ENCODE data around the gene TEDDM1.
"Not testable (repeated sequence)": the region's sequence is repeated elsewhere in the genome, so short reads cannot be mapped to it uniquely, and the experiment has no call there.

Gene TEDDM1

GRCh38 chr1:182400567-182400966 is at the start of gene TEDDM1:
TSS of gene TEDDM1 (minus strand) at chr1:182400667. CDS start at chr1:182400485, 182 bp downstream.
- no peak for DNase-seq

DNA sequence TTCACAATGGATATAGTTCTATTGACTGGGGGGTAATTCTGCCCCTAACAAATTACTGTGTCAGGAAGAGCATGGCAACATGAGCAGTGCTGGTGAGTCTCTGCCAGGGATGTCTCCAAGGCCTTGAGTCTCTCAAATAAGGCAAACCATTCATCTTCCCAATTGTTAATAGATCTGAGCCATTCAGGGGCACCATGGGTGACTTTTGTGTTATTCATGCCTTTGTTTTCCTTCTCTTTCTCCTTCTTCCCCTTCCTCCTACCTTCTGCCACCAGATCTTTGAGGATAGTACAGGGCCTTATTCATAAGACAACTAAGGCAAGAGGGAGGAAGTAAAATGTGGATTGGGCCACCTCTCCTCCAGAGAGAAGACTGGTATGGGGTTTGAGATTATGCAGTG is 49.6 kb upstream of the TEDDM1 start, which contains the start of gene RGSL1:
TSS of gene RGSL1 (plus strand) at position 60 of the 400 bp plus-strand sequence. CDS start at position 80, 20 bp downstream.
- no peak for DNase-seq

DNA sequence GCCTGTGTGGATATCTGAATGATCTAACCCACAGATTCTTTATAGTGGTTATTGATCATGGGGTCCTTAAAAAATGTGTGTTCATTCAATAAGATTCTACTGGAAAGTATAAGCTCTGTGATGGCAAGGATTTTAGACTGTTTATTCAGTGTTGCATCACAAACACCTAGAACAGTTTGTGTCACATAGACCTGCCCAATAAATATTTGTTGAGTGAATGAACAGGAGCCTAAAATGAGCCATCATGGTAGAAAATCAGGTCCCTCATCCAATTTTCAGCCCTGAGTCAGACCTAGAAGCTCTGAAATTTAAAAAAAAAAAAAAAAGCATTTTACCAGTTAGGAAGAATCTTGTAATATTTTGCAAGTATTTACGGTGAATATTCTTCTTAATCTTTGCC is 47.2 kb upstream of the TEDDM1 start:
- no peak for DNase-seq

- DNase-seq, result not testable (repeated sequence)
Observed at GRCh38 chr1:182447124-182447523, 46.7 kb upstream of the TEDDM1 start.

DNA sequence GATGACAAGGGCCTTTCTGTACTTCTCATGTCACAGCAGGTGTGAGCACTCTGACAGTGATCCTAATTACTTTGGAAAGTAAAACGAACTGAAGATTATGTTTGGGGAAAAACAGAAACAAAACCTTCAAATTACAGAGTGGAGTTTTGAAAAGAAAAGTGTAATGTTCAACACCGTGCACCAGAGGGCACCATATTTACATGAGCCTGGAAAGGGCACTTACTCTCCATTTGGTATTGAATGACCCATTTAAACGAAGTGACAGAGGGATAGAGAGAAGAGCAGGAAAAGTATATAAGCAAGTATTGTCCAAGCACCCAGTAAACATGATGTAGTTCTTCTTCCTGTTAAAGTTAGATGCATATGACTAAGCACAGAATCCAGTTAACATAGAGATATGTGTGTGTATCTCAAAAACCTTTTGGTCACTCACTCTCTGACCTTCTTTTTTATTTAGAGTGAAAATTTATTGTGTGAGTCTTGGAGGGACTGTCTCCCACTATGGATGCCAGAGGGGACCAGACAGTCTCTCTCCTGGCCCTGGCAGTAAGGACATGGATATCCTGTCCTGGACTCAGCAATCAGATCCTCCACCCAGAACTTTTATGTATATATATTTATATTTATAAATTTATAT is 45.7 kb upstream of the TEDDM1 start:
- DNase-seq, result no peak

DNA sequence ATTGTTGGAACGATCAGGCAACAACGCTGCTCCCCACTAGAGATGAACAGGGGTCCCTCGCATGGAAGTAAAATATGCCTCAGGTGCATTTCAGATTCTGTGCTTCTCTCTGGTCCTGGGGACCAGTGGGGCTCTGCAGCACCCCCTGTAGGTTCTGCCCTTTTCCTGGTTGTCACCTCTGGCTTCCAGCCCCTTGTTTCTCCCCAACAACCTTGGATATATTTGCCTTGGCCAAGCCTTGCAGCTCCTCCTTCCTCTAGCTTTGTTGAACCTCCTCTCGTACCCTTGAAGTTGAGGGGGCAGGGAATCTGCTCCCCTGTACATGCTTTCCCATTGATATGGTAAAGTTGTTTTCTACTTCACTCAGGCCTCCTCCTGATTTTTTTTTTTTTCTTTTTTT is 44.0 kb upstream of the TEDDM1 start:
- DNase-seq, result no peak

DNA sequence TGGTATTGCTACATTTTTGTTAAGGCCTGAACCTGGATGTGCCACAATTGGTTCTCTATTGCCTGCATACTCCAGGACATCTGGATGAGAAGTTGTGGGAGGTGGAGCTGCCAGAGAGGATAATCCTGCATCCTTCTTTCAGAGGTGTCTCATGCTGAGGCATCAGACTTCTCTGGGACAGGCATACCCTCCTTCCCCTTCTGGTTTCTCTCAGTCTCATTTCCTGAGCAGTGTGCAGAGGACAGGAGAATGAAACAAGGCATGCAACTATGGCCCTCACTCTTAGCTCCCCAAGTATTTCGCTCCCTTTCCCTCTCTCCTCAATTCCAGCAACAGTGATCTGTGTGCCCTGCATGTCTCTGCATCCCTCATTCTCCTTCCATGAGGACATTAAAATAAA is 41.9 kb upstream of the TEDDM1 start:
- no peak for DNase-seq

DNA sequence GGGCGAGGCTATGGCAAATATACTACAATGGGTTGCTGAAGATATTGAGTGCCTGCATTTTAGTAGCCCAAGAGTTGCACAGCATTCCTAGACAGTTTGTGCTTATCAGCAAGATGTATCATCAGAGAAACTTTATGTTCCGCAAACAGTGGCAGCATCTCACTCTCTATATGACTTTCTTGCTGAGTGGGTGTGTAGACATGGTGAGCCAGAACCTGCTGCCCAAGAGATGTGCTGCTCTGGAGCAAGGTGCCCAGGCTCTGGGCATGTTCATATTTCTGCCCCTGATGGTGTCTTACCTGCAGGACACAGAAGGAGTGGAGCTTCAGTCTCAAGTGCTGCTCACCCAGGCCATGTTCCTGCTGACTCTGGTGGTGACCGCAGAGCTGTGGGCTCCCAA is 41.3 kb upstream of the TEDDM1 start:
- no peak for DNase-seq

DNA sequence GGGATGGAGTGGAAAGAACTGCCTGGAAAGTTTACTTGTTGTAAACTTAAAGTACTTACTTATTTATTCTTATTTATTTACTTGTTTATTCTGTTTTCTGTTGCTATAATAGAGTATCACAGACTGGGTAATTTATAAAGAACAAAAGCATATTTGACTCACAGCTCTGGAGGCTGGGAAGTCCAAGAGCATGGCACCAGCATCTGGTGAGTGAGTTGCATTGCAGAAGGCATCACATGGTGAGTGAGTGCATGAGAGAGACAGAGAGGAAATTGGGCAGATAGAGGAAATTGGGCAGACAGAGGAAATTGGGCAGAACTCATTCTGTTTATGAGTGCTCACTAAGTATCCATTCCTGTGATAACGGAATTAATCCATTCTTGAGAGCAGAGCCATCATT is 37.9 kb upstream of the TEDDM1 start:
- no peak for DNase-seq

GRCh38 chr1:182433580-182433979 is 33.1 kb upstream of the TEDDM1 start:
- DNase-seq, result no peak

GRCh38 chr1:182431278-182431677 is 30.8 kb upstream of the TEDDM1 start:
- no peak for DNase-seq

- DNase-seq, result no peak
Observed at GRCh38 chr1:182430263-182431068, 30.0 kb upstream of the TEDDM1 start.

GRCh38 chr1:182428043-182428442 is 27.6 kb upstream of the TEDDM1 start:
- no peak for DNase-seq

DNA sequence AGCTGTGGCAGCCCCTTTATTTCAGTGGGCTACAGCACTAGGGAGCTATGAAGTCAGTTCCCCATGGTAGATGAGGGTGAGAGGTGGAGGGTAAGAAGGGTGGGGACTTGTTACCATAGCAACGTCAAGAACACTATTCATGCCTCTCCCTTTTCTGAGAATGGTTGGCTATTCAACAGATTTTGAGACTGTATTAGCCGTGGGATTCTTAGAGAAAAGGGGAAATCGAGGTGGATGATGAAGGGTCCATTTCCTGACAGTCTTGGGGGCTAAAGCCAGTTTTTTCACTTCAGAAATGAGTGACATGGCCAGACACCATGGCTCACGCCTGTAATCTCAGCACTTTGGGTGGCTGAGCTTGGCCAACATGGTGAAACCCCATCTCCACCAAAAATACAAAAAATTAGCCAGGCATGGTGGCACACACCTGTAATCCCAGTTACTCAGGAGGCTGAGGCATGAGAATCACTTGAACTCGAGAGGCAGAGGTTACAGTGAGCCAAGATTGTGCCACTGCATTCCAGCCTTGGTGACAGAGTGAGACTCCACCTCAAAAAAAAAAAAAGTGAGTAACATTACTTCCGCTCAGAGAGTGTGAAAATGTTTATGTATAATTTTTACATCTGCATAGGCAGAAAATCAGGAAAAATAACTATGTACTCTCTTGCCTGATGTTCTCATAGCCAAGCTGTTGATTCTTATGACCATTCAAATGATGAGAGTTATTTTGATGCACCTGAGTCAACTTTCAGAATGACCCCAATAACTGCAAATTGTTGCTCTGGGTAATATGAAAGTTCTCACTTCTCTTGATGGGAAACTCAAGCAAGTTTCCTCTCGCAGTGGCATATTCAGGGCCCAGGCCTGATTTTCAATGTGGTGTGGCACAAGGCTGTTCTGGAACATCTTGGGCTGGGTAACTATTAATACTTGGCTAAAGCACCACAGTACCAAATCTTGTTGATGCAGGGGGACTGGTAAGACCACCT is 26.3 kb upstream of the TEDDM1 start:
- DNase-seq, result no peak

DNA sequence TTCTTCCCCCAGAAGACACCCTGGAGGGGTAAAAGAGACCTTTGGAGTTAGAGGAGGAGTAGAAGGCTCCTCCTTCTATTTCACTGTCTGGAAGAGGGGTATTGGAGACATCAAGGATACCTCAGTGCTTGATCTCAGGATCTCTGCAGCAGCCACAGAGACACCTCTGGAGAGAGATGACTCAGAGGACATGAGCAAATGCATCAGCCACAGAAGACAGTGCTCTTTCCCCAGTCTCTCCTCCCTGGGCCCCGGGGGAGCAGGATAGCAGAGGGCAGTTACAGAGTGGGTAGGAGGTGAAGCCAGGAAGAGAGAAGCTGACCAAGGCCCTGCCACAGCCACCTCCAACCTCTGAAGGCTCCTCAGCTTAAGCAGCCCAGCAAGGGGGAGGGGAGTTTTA is 15.3 kb upstream of the TEDDM1 start:
- DNase-seq, result no peak

DNA sequence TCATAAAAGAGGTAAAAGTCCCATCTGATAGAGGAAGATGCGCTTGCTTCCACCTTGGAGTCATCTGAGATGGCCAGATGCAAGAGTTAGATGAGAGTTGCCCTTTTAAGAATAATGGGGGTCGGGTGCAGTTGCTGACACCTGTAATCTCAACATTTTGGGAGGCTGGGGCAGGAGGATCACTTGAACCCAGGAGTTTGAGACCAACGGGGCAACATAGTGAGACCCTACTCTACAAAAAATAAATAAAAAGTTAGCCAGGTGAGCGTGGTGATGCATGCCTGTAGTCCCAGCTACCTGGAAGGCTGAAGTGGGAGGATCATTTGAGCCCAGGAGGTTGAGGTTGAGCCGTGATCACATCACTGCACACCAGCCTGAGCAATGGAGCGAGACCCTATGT is 13.5 kb upstream of the TEDDM1 start:
- no peak for DNase-seq

DNA sequence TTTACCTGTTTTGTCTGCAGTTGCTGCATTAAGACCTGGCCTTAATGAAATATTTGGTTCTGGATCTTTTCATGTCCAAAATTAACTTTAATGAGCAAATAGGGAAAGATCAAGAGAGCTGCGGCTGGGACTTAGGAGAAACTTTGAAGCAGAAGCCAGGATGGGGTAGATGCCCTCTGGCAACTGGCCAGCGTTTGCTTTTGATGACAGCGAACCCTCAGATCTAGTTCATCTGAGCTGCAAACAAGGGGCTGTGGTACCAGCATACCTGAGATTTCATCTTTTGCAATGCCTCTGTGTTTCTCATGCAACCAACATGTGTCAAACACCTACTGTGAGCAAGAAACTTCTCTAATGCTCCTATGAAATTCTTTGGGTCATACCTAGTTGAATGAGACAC is 13.0 kb upstream of the TEDDM1 start:
- DNase-seq, result no peak

DNA sequence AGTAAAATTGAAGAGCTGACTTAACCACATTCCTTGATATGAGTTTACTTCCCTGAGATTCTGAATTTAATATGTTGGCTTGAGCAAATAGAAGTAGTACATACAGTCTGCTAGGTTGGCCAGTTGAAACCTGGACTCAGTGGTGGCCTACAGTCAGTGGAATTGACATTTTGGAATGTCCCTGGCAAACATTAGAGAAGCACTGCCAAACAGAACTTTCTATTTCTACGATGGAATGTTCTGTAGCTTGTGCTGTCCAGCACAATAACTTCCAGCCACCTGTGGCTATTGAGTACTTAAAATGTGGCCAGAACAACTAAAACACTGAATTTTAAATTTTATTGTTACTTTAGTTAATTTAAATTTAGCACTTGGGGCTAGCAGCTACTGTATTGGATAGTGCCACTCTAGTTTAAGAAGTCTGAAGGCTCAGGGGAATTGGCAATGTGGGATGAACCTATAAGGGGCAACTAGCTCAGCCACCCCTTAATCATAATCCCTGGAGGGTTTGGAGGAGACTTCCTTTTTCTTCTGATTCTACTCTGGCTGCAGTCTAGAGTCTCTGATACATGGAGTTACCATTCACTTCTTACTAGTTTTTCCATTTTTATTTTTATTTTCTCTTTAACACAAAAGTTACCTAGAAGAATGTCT is 10.3 kb upstream of the TEDDM1 start:
- no peak for DNase-seq

DNA sequence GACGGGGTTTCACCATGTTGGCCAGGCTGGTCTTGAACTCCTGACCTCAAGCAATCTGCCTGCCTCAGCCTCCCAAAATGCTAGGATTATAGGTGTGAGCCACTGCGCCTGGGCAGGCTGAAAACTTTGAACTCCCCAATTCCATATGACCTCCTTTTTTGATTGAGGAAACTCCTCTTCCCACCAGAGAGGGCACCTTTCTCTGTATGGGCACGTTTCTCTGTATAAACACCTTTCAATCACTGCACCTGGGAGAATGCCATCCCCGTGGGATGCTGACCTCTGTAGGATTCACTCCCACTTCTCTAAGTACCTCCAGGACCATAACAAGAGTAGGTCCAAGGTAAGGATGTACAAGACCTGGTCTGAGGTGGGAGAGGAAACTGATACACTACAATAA is 9.7 kb upstream of the TEDDM1 start:
- no peak for DNase-seq

- no peak for DNase-seq
Observed at GRCh38 chr1:182408435-182409075, 8.1 kb upstream of the TEDDM1 start.

- DNase-seq, result no peak
Observed at GRCh38 chr1:182407724-182408123, 7.3 kb upstream of the TEDDM1 start.

DNA sequence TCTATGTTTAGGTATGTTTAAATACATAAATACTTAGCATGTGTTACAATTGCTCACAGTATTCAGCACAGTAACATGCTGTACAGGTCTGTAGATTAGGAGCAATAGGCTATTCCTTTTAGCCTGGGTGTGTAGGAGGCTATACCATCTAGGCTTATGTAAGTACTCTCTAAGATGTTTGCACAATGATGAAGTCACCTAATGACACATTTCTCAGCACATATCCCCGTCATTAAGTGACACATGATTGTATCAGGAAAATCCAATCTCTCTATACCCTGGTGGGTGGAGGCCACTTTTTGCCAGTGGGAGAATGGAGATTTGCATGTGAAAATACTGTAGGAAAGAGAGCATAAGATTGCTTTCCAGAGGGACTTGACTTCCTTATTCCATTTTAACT is 5.5 kb upstream of the TEDDM1 start:
- DNase-seq, result no peak

All from activated T-cell treated with anti-CD3 and anti-CD28 coated beads, Interleukin-2, amount 50 U/mL, for 1 hour (primary cell).